NCI-H446 (cell line): ENCODE measurements around the gene NLGN4X.

Experiments
- DNase-seq, 2 experiments: peaks; one replicate each; lab custom pipeline; 2025; lab: John Stamatoyannopoulos, UW

Gene NLGN4X

DNA sequence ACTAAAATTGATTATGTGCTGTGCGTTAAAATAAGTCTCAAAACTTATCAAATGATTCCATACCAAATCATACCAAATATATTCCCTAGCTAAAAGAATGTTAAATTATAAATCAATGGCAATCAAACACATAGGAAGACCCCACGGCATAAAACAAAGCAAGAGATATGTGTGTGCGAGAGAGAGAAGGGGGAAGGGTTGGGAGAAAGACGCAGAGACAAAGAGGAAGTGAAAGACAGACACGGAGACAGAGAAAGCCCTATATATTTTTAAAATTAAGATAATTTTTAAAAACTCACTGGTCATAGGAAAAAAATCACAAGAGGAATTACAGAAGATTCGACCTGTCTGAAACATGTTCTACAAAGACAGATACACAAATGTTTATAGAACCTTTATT, 371.4 kb downstream of the NLGN4X start:
- no peak for DNase-seq

- DNase-seq, result no peak
Measured at GRCh38 chrX:5852941-5853340, 375.7 kb downstream of the NLGN4X start.

GRCh38 chrX:5842601-5843000, 386.1 kb downstream of the NLGN4X start:
- DNase-seq, result no peak
